ENCODE results near the gene MYBBP1A. TPM values are rescaled to one million over a fixed set of nuclear protein-coding genes. Genes with fewer than 3 reads are reported as not detected.
"Not testable (repeated sequence)": the region's sequence is repeated elsewhere in the genome, so short reads cannot be mapped to it uniquely, and the experiment has no call there.

MYBBP1A gene
- 10 to 100 TPM; 50.5 to 58.1 (median 52.7) TPM for total RNA-seq
- total RNA-seq (2013) = 30.3 TPM

GRCh38 chr17:4554997-4555799 lies at the start of gene MYBBP1A:
Gene MYBBP1A (minus strand): TSS chr17:4555384. CDS start chr17:4555324, 60 bp downstream.
- peaks cover 14 to 29% of the 10 kb centered on the region in 2 donors for H3K4me1 Mint-ChIP-seq

GRCh38 chr17:4604736-4605135 lies 49.6 kb upstream of the MYBBP1A start:
- peaks cover 19 to 31% of the 10 kb centered on the region in 2 donors for H3K27me3 Mint-ChIP-seq (ENCODE audit: low read depth in 2 of 2)
- H3K4me3 Mint-ChIP-seq; H3K27ac ChIP-seq (ENCODE audit: low read length); H3K4me1 ChIP-seq (ENCODE audit: control insufficient read depth, insufficient read depth, low read length); DNase-seq; H3K4me1 Mint-ChIP-seq; H3K9me3 Mint-ChIP-seq; intact Hi-C loops (cut with micrococcal nuclease); H3K36me3 ChIP-seq (ENCODE audit: control insufficient read depth, insufficient read depth, low read length); H3K4me3 ChIP-seq (ENCODE audit: low read length); ATAC-seq; H3K36me3 Mint-ChIP-seq; H3K9me3 ChIP-seq (ENCODE audit: control insufficient read depth, insufficient read depth, low read length); H3K27ac Mint-ChIP-seq; H3K27me3 ChIP-seq (ENCODE audit: control insufficient read depth, insufficient read depth, low read length): not testable (repeated sequence)
- WGBS (ENCODE audit: insufficient coverage) = 92% methylated on average over 11 of the region's 11 CpGs

More at GRCh38 chr17:4554997-4555799, at the start of gene MYBBP1A:
- peak within 1 kb of the TSS; percentile 81 for H3K27ac ChIP-seq (ENCODE audit: low read length)
- Mint-ChIP-seq H3K36me3 (no peaks in the 10 kb centered on the region), H3K9me3 (no peaks in the 10 kb centered on the region), H3K27me3 (ENCODE audit: low read depth in 2 of 2) (no peaks in the 10 kb centered on the region), H3K27ac (peak within 1 kb of the TSS; percentile 97), H3K4me3 (peak within 1 kb of the TSS; percentile 96)
- H3K27me3 ChIP-seq (ENCODE audit: control insufficient read depth, insufficient read depth, low read length) = no peaks in the 10 kb centered on the region
- peak; percentile 95 to 97 (median 97) for ATAC-seq
- H3K9me3 ChIP-seq (ENCODE audit: control insufficient read depth, insufficient read depth, low read length) = no peaks in the 10 kb centered on the region
- intact Hi-C loops (cut with micrococcal nuclease) = loop anchor here (1.0 kb wide), 1 partner anchor 10 kb away; no protein-coding TSS in a partner anchor
- under 1% methylated on average over 69 of the region's 69 CpGs for WGBS (ENCODE audit: insufficient coverage)
- H3K4me3 ChIP-seq (ENCODE audit: low read length) = peak within 1 kb of the TSS; percentile 68
- peak; percentile 96 to 99 for DNase-seq
- H3K36me3 ChIP-seq (ENCODE audit: control insufficient read depth, insufficient read depth, low read length) = peaks cover 23% of the 10 kb centered on the region
- no peak for TF ChIP-seq CTCF (IDR thresholded peaks at IDR 0.05)
- peaks cover 21% of the 10 kb centered on the region for H3K4me1 ChIP-seq (ENCODE audit: control insufficient read depth, insufficient read depth, low read length)

DNA sequence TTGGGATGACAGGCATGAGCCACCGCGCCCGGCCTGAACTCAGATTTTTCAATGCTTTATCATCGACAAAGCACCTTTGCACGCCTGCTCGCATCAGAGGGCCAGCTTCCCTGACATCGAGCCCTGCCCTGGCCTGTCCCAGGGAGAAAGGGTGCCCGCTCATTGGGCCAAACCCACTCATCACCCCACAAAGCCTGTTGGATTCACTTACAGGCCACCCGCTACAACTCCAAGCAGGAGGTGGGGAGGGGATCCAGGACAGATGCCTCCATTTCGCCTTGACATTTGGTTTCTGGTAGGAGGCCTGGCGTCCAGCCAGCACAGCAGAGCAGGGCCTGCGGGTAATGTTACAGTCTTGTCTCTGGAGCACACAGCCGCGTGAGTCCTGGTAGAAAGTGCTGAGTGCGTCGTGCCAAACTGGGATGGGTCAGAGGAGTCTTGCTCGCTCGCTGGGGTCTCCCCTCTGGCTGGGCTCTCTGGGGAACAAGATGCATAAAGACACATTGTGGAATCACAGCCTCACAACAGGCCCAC lies 49.0 kb upstream of the MYBBP1A start:
- Mint-ChIP-seq H3K27me3 (ENCODE audit: low read depth in 2 of 2) (peaks cover 14 to 26% of the 10 kb centered on the region in 2 donors), H3K27ac (no peak overlapping the region), H3K4me1 (no peaks in the 10 kb centered on the region), H3K9me3 (no peaks in the 10 kb centered on the region), H3K36me3 (no peaks in the 10 kb centered on the region), H3K4me3 (no peak overlapping the region)
- no peak for TF ChIP-seq CTCF (IDR thresholded peaks at IDR 0.05)
- Histone ChIP-seq H3K4me1 (ENCODE audit: control insufficient read depth, insufficient read depth, low read length) (no peaks in the 10 kb centered on the region), H3K9me3 (ENCODE audit: control insufficient read depth, insufficient read depth, low read length) (no peaks in the 10 kb centered on the region), H3K4me3 (ENCODE audit: low read length) (no peak overlapping the region), H3K36me3 (ENCODE audit: control insufficient read depth, insufficient read depth, low read length) (no peaks in the 10 kb centered on the region), H3K27ac (ENCODE audit: low read length) (no peak overlapping the region), H3K27me3 (ENCODE audit: control insufficient read depth, insufficient read depth, low read length) (peaks cover 3% of the 10 kb centered on the region)
- DNase-seq (no peak), ATAC-seq (no peak)
- 93% methylated on average over 17 of the region's 18 CpGs for WGBS (ENCODE audit: insufficient coverage)
- intact Hi-C loops (cut with micrococcal nuclease) = no loop called here

DNA sequence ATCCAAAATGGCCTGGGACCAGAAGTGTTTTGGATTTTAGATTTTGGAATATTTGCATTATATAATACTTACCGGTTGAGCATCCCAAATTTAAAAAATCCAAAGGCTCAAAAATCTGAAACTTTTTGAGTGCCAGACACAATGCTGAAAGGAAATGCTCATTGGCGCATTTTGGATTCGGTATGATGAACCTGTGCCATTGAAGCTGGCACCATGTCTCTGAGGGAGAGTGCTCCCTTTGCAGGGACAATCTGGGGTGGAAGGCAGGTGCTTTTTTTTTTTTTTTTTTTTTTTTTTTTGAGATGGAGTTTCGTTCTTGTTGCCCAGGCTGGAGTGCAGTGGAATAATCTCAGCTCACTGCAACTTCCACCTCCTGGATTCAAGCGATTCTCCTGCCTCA lies 46.9 kb upstream of the MYBBP1A start:
- TF ChIP-seq CTCF (IDR thresholded peaks at IDR 0.05) = no peak
- 92% methylated on average over 3 of the region's 5 CpGs for WGBS (ENCODE audit: insufficient coverage)
- H3K27me3 Mint-ChIP-seq (ENCODE audit: low read depth in 2 of 2) = peaks cover 0 to 5% of the 10 kb centered on the region in 2 donors
- H3K4me3 ChIP-seq (ENCODE audit: low read length) = no peak overlapping the region
- no peaks in the 10 kb centered on the region for H3K36me3 Mint-ChIP-seq
- H3K4me3 Mint-ChIP-seq = no peak overlapping the region
- H3K27ac Mint-ChIP-seq = no peak overlapping the region
- ATAC-seq = no peak
- no peaks in the 10 kb centered on the region for H3K27me3 ChIP-seq (ENCODE audit: control insufficient read depth, insufficient read depth, low read length)
- H3K4me1 ChIP-seq (ENCODE audit: control insufficient read depth, insufficient read depth, low read length) = no peaks in the 10 kb centered on the region
- no peaks in the 10 kb centered on the region for H3K4me1 Mint-ChIP-seq
- no peaks in the 10 kb centered on the region for H3K9me3 ChIP-seq (ENCODE audit: control insufficient read depth, insufficient read depth, low read length)
- H3K36me3 ChIP-seq (ENCODE audit: control insufficient read depth, insufficient read depth, low read length) = no peaks in the 10 kb centered on the region
- H3K9me3 Mint-ChIP-seq = no peaks in the 10 kb centered on the region
- no peak for DNase-seq
- intact Hi-C loops (cut with micrococcal nuclease) = no loop called here
- H3K27ac ChIP-seq (ENCODE audit: low read length) = no peak overlapping the region

All from natural killer cell (primary cell).